GM12878 (cell line): ENCODE results near the gene USP36. TPM values are rescaled to one million over a fixed set of nuclear protein-coding genes. Genes with fewer than 3 reads are reported as not detected.
A peak's percentile ranks its signal among the peaks of the same experiment; 100 is the strongest.

Experiments
- ATF7 ChIP-seq: fragments of 450-650 bp; IDR thresholded peaks from 2 replicates; pipeline ENCODE4 v1.6.1; 2016; ENCODE audit warnings: low read depth, mild to moderate bottlenecking
- BACH1 ChIP-seq: fragments of 450-650 bp; IDR thresholded peaks from 2 replicates; pipeline ENCODE4 v1.6.1; 2017; ENCODE audit warnings: mild to moderate bottlenecking, borderline replicate concordance
- BCL3 ChIP-seq: IDR thresholded peaks from 2 replicates; pipeline ENCODE4 v1.6.1; 2011; ENCODE audit warnings: borderline replicate concordance, low read depth, mild to moderate bottlenecking, moderate library complexity, low read length; ENCODE audit not compliant: insufficient read depth, poor library complexity, severe bottlenecking
- BHLHE40 ChIP-seq, 2 experiments: fragments of 450-650 bp in 1 of 2; IDR thresholded peaks; 2 replicates each; pipeline ENCODE4 v1.6.1; 2011 to 2017; ENCODE audit warnings: low read depth in 2 of 2, borderline replicate concordance in 1 of 2, improper control_type of control experiment in 1 of 2, low read length in 1 of 2, mild to moderate bottlenecking in 1 of 2
- BRCA1 ChIP-seq: IDR thresholded peaks from 2 replicates; pipeline ENCODE4 v1.6.1; 2011; ENCODE audit warnings: low read depth, low read length, improper control_type of control experiment
- ESRRA ChIP-seq: IDR thresholded peaks from 2 replicates; pipeline ENCODE4 v1.6.1; 2012; ENCODE audit warnings: mild to moderate bottlenecking, low read length, improper control_type of control experiment
- ETV6 ChIP-seq, 2 experiments: fragments of 450-650 bp in 1 of 2; IDR thresholded peaks in 1 of 2; conservative IDR thresholded peaks in 1 of 2; 2 replicates each; pipeline ENCODE4 v1.6.1; 2014; ENCODE audit warnings: antibody characterized with exemption in 1 of 2, borderline replicate concordance in 1 of 2, low read depth in 1 of 2, mild to moderate bottlenecking in 1 of 2, moderate library complexity in 1 of 2
- FOXK2 ChIP-seq: fragments of 450-650 bp; IDR thresholded peaks from 2 replicates; pipeline ENCODE4 v1.6.1; 2017; ENCODE audit warnings: mild to moderate bottlenecking, moderate library complexity
- KAT2A ChIP-seq: conservative IDR thresholded peaks from 2 replicates; pipeline ENCODE4 v1.6.1; 2011; ENCODE audit warnings: low read depth, low read length; ENCODE audit not compliant: control insufficient read depth
- MYC ChIP-seq: IDR thresholded peaks from 2 replicates; pipeline ENCODE4 v1.6.1; 2011; ENCODE audit warnings: mild to moderate bottlenecking, low read length, moderate library complexity, inconsistent platforms; ENCODE audit not compliant: insufficient read depth, insufficient replicate concordance, insufficient read length, severe bottlenecking
- NR2C1 ChIP-seq: fragments of 450-650 bp; IDR thresholded peaks from 2 replicates; pipeline ENCODE4 v1.6.1; 2017; ENCODE audit warnings: antibody characterized with exemption, mild to moderate bottlenecking, moderate library complexity
- NR2C2 ChIP-seq: IDR thresholded peaks from 2 replicates; pipeline ENCODE4 v1.6.1; 2011; ENCODE audit warnings: borderline replicate concordance, low read depth; ENCODE audit not compliant: control insufficient read depth, insufficient read length
- POLR2AphosphoS5 ChIP-seq: IDR thresholded peaks from 2 replicates; pipeline ENCODE4 v1.6.1; 2011; ENCODE audit warnings: mild to moderate bottlenecking, low read length, inconsistent platforms
- RAD21 ChIP-seq: IDR thresholded peaks from 2 replicates; pipeline ENCODE4 v1.6.1; 2011; ENCODE audit warnings: mild to moderate bottlenecking, low read depth, low read length, moderate library complexity; ENCODE audit not compliant: insufficient read depth
- RELA ChIP-seq: fragments of 450-650 bp; IDR thresholded peaks from 2 replicates; pipeline ENCODE4 v1.8.0; 2014; ENCODE audit warnings: borderline replicate concordance; ENCODE audit not compliant: partially characterized antibody
- RFX5 ChIP-seq: IDR thresholded peaks from 2 replicates; pipeline ENCODE4 v1.6.1; 2011; ENCODE audit warnings: low read depth, low read length, improper control_type of control experiment
- RUNX3 ChIP-seq: IDR thresholded peaks from 2 replicates; pipeline ENCODE4 v1.6.1; 2012; ENCODE audit warnings: low read length, inconsistent platforms
- SIX5 ChIP-seq: IDR thresholded peaks from 2 replicates; pipeline ENCODE4 v1.6.1; 2011; ENCODE audit warnings: mild to moderate bottlenecking, low read depth, low read length, moderate library complexity; ENCODE audit not compliant: severe bottlenecking
- SREBF1 ChIP-seq: IDR thresholded peaks from 2 replicates; pipeline ENCODE4 v1.6.1; 2012; ENCODE audit warnings: mild to moderate bottlenecking, low read length
- SREBF2 ChIP-seq: IDR thresholded peaks from 2 replicates; pipeline ENCODE4 v1.6.1; 2012; ENCODE audit warnings: mild to moderate bottlenecking, low read length
- STAT3 ChIP-seq: IDR thresholded peaks from 2 replicates; pipeline ENCODE4 v1.6.1; 2011; ENCODE audit warnings: low read depth, low read length, improper control_type of control experiment
- SUZ12 ChIP-seq: fragments of 200-600 bp; sonication (generic); IDR thresholded peaks from one replicate; pipeline ENCODE4 v1.6.1; 2018; ENCODE audit warnings: antibody characterized with exemption, mild to moderate bottlenecking; ENCODE audit not compliant: unreplicated experiment
- WRNIP1 ChIP-seq: IDR thresholded peaks from 2 replicates; pipeline ENCODE4 v1.6.1; 2011; ENCODE audit warnings: low read depth, low read length, improper control_type of control experiment, borderline replicate concordance
- ZBTB11 ChIP-seq: fragments of 450-650 bp; formaldehyde crosslinking; IDR thresholded peaks from 2 replicates; pipeline ENCODE4 v1.5.0; 2022; ENCODE audit warnings: mild to moderate bottlenecking, missing genetic modification characterization
- ZNF207 ChIP-seq: fragments of 450-650 bp; IDR thresholded peaks from 2 replicates; pipeline ENCODE4 v1.6.1; 2014; ENCODE audit warnings: antibody characterized with exemption, mild to moderate bottlenecking, borderline replicate concordance
- polyA plus RNA-seq, 11 experiments: library from polyadenylated mRNA; depleted of rRNA in 4 of 11; unstranded in 6 of 11; stranded (reverse) in 5 of 11; fragments of >200 nt; fragmentation: Nextera tagmentation in 4 of 11; fragmentation: Illumina TruSeq in 1 of 11; extraction: Ambion mirVana in 4 of 11; extraction: Trizol in 1 of 11; gene quantifications; 1 replicate in 1 of 11; 2 replicates in 10 of 11; pipeline versions ENCODE4 v1.2.1 to v1.2.3, GENCODE V29; 2011 to 2016; ENCODE audit warnings: inconsistent platforms in 2 of 11, missing spikeins in 2 of 11, low read depth in 1 of 11
- total RNA-seq, 4 experiments: library from RNA; depleted of rRNA in 3 of 4; stranded (reverse); fragments of >200 nt in 3 of 4; fragmentation: Illumina TruSeq in 1 of 4; extraction: Trizol in 1 of 4; gene quantifications; 2 replicates each; pipeline versions ENCODE4 v1.2.1 to v1.2.3, GENCODE V29; 2013 to 2021
- TF ChIP-seq, protein P1 (sequence below): fragments of 450-650 bp; IDR thresholded peaks from 2 replicates; pipeline ENCODE4 v1.6.1; 2017; ENCODE audit warnings: low read depth, mild to moderate bottlenecking, moderate library complexity

USP36 gene
- total and polyA plus RNA-seq, 10 of the 15 experiments (the other 5 are each of a cell fraction or from before 2014, with no cell fraction given) = 7.2 to 65.7 (median 33.6) TPM

- TF ChIP-seq WRNIP1 (peak; percentile 60; the same call in 1 of the 2 replicates), SIX5 (no peak), ESRRA (no peak), NR2C2 (no peak), MYC (no peak), SREBF1 (no peak), SUZ12 (no peak), KAT2A (no peak), ETV6 (conservative IDR thresholded peaks at IDR 0.05 in 1 of 2, IDR thresholded peaks at IDR 0.05 in 1 of 2; ENCODE audit: borderline replicate concordance in 1 of 2, low read depth in 1 of 2) (no peak), BRCA1 (no peak), RFX5 (no peak), SREBF2 (no peak), RUNX3 (peak; percentile 50), NR2C1 (no peak), RELA (no peak), ZBTB11 (CRISPR knock-in tag) (no peak), BACH1 (no peak), BHLHE40 (IDR thresholded peaks at IDR 0.05; ENCODE audit: borderline replicate concordance in 1 of 2, low read depth in 2 of 2, low read length in 1 of 2) (no peak), POLR2AphosphoS5 (peak; percentile 86), STAT3 (no peak), RAD21 (0 out of 2 replicates have a peak, but pooled peaks have one; percentile 8), ZNF207 (no peak), FOXK2 (no peak), BCL3 (no peak), ATF7 (no peak)
- TF ChIP-seq, protein P1, sequence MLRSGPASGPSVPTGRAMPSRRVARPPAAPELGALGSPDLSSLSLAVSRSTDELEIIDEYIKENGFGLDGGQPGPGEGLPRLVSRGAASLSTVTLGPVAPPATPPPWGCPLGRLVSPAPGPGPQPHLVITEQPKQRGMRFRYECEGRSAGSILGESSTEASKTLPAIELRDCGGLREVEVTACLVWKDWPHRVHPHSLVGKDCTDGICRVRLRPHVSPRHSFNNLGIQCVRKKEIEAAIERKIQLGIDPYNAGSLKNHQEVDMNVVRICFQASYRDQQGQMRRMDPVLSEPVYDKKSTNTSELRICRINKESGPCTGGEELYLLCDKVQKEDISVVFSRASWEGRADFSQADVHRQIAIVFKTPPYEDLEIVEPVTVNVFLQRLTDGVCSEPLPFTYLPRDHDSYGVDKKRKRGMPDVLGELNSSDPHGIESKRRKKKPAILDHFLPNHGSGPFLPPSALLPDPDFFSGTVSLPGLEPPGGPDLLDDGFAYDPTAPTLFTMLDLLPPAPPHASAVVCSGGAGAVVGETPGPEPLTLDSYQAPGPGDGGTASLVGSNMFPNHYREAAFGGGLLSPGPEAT = 0 out of 2 replicates have a peak, but pooled peaks have one; percentile 11
These were observed 60.8 kb downstream of the USP36 start (continued) for GRCh38 chr17:78779850-78780249.
